Measurements from ENCODE around the gene SYCP1. TPM values are rescaled to one million over a fixed set of nuclear protein-coding genes. Genes with fewer than 3 reads are reported as not detected.
A peak's percentile ranks its signal among the peaks of the same experiment; 100 is the strongest.
"Not testable (repeated sequence)": the region's sequence is repeated elsewhere in the genome, so short reads cannot be mapped to it uniquely, and the experiment has no call there.

Gene SYCP1
- polyA plus RNA-seq, 1 donor, result 0.90 TPM

DNA sequence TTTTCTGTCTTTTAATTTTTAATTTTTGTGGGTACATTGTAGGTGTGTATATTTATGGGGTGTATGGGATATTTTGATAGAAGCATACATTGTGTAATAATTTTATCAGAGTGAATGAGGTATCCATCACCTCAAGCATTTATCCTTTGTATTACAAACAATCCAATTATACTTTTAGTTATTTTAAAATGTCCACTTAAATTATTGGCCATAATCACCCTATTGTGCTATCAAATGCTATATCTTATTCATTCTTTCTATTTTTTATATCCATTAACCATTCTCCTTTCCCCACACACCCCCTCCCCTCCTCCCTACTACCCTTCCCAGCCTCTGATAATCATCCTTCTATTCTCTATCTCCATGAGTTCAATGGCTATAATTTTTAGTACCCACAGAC lies 104.8 kb downstream of the SYCP1 start:
- no peak for DNase-seq

DNA sequence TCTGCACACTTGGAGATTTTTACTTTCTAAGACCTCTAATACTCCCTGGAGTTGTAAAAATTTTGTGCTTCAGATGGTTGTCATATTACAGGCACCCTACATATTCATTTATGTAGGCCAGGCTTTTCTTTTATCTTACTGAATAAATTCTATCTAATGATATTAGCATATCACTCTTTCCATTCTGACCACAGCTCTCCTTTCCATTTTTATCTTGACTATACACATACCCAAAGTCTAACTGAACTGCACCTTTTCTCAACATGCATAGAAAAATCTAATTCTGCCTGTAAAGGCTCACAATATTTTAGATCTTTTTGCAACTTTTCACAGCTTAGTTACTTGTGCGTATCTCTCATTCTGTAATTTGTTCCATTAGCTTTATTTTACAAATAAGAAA lies 122.2 kb downstream of the SYCP1 start:
- DNase-seq, result no peak

DNA sequence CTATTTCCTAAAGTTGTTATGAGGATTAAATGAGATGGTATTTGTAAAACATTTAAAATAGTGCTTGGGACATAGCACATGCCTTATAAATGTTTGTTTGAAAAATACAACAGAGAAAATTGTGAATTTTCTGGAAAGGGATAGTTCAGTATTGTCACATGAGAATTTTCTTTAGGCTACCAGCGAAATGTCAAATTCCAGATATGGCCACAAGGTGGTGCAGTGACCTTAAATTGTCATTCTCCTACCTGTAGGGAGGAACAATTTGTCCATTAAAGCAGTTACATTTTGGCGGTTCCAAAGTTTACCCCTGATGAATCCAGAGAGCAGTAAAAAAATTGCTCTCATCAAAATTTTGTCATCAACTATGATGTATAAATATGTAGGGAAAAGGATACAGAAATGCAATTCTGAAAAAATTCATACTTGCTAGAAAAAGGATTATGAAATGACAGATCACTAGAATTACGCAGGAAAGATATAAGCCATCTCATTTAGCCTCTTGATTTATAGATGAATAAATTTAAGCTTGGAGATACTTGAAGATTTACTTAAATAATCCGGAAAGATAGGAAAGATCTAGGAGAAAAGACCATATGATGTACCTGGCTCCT lies 124.7 kb downstream of the SYCP1 start:
- DNase-seq, result peak; percentile 46

DNA sequence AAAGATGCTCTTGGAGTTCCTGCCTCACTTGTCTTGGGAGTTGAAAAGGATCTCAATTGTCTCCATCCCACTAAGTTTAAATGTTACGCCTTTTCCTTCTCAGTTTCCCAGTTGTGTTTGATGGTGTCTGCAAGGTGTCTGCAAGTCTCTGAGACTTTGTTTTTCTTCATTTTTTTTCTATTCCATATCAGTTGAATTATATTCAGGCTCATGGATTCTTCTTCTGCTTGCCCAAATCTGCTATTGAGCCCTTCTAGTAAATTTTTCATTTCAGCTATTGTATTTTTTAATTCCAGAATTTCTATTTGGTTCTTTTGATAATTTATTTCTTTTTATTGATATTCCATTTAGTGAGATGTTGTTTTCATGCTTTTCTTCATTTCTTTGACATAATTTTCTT lies 127.6 kb downstream of the SYCP1 start:
- no peak for DNase-seq

DNA sequence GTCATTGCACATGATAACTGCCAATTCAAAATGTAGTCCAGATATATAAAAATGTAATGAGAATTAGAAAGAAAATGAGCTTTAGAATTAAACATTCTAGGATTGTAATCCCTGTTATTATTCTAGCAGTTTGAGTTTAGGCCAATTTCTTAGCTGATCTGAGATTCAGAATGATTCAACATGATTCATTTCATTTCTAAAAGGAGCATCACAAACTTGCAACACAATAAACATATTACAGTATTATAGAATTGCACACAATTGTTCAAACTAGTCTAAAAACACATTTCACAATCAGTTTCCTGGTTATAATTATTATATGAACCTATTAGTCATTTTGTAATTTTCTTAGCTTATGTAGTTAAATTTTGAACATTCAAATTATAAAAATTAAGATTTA lies 131.6 kb downstream of the SYCP1 start:
- DNase-seq, result no peak

DNA sequence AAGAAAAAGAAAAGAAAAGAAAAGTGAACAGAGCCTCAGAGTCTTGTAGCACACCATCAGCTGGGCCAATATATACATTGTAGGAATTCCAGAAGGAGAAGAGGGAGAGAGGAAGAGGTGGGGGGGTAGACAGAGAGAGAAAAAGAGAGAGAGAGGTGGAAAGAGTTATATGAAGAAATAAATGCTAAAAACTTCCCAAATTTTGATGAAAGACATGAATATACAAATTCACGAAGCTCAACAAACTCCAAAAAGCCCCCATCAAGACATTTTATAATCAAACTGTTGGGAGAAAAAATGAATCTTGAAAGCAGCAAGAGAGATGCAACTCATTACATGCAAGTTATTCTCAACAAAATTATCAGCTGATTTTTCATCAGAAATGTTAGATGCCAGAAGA lies 133.4 kb downstream of the SYCP1 start:
- DNase-seq, result no peak

DNA sequence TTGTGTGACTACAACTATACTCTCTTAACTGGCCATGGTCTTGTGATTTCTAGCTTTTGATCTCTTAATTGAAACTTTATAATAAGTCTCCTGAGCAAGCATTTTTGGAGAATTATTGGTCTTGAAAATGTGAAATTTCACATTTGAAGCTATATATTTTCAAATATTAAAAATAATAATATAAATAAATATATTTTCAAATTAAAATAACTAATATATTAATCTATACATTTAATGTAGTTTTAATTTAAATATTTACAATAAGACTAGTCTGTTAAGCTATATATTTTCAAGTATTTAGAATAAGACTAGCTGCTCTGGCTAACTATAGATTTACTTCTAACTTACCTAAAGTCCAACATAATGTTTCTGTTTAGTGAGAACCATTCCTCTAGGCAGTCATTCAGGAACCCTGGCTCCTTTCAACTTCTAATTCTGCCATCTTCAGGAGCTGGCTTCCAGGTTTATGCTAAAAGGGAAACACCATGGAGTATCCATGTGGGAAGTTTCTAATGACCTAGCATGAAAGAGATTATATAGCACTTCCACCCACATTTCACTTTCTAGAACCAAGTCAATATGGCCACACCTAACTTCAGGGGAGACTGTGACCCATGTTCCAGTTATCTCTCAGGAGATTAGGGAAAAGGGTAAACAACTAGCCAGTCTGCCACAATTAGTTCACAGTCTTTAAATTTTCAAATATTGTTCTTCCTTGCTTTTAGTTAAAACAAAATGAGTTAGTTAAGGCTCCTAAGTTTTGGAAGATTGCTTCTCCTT lies 143.0 kb downstream of the SYCP1 start:
- no peak for DNase-seq

DNA sequence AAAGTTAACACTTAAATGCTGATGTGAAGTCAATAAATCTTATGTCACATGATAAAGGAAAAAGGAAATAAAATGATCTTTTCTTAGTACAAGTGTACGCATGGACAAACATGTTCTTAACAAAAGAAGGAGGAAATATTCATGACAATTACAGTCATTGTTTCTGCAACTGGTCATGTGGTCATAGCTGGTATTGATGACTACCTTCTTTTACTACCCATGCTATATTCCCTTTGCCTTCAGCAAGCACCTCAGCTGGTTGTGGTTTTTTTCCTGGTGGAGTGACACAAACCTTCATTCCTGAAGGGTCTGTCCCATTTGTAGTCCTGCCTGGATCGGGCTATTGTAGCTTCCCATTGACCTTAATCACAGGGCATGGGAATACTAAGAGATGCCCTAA lies 151.5 kb downstream of the SYCP1 start:
- no peak for DNase-seq

DNA sequence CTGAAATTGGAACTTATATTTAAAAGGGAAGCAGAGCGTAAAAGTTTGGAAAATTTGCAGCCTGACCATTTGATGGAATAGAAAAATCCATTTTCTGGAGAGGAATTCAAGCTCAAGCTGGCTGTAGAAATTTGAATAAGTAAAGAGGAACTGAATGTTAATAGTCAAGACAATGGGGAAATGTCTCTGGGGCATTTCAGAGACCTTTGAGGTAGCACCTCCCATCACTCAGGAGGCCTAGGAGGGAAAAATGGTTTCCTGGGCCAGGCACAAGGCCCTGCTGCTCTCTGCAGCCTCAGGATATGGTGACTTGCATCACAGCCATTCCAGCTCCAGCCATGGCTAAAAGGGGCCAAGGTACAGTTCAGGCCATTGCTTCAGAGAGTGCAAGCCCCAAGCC lies 157.3 kb downstream of the SYCP1 start:
- DNase-seq, result no peak

DNA sequence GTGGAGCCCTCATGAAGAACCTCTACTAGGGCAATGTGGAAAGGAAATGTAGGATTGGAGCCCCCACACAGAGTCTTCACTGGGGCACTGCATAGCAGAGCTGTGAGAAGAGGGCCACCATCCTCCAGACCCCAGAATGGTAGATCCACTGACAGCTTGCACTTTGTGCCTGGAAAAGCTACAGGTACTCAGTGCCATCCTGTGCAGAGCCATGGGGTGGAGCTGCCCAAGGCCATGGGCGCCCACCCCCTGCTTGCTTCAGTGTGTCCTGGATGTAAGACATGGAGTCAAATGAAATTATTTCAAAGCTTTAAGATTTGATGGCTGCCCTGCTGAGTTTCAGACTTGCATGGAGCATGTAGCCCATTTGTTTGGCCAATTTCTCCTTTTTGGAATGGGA lies 157.8 kb downstream of the SYCP1 start:
- DNase-seq, result no peak

DNA sequence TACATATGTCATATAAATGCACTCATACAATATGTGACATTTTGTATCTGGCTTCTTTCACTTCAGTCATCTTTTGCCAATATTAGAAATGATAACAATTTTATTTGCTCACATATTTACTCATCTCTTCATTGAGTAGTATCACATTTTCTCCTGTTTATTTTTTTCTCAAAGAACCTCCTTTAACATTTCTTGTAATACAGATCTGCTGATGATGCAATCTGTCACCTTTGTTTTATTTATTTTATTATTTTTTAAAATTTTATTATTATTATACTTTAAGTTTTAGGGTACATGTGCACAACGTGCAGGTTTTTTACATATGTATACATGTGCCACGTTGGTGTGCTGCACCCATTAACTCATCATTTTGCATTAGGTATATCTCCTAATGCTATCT lies 159.1 kb downstream of the SYCP1 start:
- DNase-seq, result no peak

DNA sequence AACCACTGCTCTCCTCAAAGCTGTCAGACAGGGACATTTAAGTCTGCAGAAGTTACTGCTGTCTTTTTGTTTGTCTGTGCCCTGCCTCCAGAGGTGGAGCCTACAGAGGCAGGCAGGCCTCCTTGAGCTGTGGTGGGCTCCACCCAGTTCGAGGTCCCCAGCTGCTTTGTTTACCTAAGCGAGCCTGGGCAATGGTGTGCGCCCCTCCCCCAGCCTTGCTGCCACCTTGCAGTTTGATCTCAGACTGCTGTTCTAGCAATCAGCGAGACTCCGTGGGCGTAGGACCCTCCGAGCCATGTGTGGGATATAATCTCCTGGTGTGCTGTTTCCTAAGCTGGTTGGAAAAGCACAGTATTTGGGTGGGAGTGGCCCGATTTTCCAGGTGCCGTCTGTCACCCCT lies 164.9 kb downstream of the SYCP1 start:
- not testable (repeated sequence) for DNase-seq

DNA sequence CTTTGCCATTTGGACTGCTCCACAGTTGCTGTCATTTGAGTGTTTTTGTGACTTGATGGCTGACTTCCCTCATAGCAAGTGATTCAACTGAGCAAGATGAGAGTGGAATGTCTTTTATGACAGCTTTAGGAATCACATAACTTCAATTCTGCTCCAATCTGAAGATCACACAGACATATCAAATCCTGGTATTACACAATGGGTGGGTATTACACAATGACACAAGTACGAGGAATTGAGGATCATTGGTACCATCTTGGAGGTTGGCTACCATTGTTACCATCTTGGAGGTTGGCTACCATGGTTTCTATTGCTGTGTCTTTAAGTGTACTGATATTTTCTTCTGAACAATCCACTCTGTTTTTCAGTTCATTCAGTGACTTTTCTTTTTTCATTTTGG lies 166.5 kb downstream of the SYCP1 start:
- DNase-seq, result no peak

DNA sequence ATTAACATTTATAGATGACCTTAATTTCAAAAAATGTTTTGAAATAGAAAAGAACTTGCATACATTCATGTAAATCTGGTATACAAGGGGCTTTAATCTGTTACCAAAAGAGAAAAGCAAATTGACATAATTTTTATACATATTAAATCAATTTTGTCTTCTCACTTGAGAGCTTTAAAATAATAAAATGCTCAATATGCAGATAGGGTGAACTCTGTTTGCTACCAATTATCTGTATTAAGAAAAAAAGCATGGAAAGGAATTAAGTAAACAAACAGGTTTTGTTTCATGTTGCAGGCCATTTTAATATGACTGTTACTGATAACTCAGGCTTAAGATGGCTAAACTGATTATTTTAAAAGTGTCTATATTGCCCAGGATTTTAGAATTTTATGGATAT lies 168.9 kb downstream of the SYCP1 start:
- DNase-seq, result no peak

DNA sequence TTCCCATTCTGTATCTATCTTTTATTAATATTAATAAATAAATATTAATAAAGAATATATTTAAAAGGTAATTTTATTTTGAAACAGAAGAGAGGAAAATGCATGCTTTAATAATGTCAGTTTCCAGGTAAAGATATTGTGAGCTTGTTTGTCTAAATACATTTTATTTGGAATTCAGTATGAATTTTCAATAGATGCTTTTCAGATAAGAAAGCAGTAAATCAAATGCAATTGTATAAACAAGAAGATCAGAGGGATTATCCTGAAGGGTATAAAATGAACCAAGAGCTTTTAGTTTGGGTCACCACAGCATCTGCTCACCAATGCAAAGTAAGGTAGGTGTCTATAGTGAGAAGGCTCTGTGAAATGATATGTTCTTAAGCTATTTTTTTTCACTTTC lies 174.9 kb downstream of the SYCP1 start, which contains the start of gene TSHB:
TSS of gene TSHB (plus strand) at position 301 of the 400 bp plus-strand sequence. CDS start 3,537 bp downstream, outside the sequence.
- DNase-seq, result no peak

DNA sequence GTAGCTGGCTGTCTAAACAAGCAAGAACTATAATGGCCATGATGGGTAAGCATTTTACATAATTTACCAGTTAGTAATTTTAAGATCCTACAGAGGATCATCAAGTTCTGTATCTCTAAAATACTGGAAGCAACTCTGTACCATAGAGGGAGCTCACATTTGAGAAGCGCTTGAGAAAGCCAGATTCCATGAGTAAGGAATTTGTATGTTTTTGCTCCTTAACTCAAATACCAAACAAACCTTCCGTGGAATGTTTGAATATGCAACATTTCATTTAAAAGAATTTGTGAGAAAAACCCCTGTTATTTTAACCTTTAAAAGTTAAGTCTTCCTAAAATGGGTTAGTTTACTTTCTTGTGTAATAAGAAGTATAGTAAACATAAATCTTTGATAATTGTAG lies 176.9 kb downstream of the SYCP1 start:
- no peak for DNase-seq

DNA sequence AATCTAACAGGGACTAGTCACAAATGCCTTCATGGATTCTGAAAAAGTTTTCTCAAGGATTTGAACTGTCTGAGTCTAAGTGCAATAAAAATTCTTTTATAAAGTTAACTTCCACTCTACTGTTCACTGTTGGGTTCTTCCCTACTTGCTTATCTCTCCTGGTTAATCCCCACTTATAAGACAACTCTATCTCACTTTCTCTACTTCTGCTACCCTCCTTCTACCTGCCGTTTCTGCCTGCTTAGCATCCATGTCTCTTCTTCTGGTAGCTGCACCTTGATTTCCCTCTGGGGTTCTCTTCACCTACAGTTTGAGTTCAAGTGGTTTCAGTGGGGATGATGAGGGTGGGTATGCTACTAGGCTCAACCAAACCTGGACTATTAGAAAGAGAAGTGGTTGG lies 181.0 kb downstream of the SYCP1 start:
- no peak for DNase-seq

DNA sequence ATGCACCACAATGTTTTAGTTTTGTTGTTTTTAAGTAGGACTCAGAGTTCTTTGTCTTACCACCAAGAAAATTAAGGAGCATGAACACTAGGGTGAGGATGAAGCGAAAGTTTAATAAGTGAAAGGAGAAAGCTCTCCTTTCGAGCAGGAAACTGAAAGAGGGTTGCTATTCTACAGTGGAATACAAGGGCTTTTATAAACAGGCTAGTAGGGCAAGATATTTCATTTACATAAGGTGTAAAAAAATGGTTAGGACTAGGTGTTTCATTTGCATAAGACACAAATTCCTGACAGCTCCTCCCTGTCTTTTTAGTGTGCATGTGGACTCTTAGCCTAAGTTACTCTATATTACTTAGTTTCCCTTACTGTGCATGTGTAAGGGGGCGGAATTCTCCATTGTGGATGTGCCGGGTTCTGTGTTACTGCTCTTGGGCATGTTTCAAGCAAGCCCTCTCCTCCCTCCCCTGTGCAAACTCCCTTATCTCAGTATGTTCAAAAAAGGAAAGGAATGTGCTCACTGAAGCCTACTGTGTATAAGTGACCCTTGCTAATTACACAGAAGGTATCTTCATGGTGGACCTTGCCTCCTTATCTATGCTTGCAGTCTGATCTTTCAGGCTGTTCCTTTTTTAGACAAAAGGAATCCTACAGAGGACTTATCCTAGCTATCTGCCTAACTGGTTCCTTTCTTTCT lies 182.3 kb downstream of the SYCP1 start:
- DNase-seq, result no peak

DNA sequence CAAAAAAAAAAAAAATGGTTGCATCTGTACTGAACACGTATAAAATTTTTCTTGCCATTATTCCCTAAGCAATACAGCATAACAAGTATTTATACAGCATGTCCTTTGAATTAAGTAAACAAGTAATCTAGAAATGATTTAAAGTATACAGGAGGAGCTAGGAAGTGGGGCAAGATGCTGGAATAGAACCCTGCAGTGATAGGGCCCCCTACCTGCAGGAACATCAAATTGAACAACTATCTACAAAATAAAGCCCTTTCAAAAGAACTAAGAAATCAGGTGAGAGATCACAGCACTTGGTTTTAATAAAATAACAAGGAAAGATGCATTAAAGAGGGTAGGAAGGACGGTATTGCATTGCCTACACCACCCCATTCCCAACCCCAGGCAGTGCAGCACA lies 185.8 kb downstream of the SYCP1 start:
- no peak for DNase-seq

DNA sequence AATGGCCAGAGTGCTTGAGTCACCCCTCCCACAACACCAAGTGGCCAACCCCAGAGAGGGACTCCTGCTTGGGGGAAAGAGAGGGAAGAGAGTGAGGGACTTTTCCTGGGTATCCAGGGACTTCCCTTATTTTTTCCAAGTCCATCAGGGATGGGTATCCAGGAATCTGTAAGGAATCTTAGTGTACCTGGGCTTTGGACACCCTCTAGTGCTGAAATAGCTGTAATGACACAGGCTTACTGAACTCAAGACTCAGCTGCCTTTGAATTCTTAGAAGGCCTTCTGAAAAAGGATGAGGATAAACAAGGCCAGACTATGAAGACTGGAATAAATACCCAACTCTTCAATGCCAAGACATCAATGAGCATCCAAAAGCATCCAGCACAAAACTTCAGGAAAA lies 187.0 kb downstream of the SYCP1 start:
- no peak for DNase-seq

All from left kidney (tissue), 2 donors.